ENCODE data around the gene EGLN3. TPM values are rescaled to one million over a fixed set of nuclear protein-coding genes. Genes with fewer than 3 reads are reported as not detected.
A peak's percentile ranks its signal among the peaks of the same experiment; 100 is the strongest.

The EGLN3 gene
- total and polyA plus RNA-seq, 2 of the 13 experiments (the other 11 are each of a cell fraction or from before 2014, with no cell fraction given) = 0.18 to 27.3 TPM

DNA sequence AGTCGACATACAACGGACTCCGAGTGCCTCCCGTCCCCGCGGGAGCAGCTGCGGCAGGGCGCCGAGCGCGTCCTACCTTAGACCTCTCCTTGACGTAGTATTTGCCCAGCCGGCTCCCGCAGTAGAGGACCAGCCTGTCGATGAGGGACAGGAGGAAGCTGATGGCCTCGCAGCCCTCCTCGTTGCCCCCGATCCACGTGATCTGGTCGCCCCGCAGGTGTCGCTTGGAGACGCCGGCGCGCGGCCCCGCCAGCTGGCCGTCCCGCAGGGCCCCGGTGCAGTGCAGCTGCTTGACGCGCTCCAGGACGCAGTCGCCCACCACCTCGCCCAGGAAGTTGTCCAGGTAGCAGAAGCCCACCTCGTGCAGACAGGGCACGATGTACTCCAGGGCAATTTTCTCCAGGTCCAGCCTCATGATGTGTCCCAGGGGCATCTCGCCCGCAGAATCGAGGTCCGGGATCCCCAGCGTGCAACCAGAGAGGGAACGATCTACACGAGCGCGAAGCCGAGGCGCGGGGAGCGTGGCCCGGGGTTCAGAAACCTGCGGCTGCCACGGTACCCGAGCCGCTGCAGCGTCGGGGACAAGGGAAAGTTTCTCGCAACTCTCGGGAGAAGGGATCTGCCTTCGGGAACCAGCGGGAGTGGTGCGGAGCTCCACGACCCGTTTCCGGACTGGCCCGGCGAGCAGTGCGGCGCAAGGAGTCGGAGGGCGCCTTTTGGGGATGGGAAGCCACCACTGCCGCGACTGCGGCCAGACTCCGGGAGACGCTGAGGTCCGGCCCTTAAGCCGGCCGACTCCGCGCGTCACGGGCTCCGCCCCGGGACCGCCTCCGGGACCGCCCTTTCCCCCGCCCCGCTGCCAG is at the start of gene EGLN3 (continued):
- TF ChIP-seq, protein P1, sequence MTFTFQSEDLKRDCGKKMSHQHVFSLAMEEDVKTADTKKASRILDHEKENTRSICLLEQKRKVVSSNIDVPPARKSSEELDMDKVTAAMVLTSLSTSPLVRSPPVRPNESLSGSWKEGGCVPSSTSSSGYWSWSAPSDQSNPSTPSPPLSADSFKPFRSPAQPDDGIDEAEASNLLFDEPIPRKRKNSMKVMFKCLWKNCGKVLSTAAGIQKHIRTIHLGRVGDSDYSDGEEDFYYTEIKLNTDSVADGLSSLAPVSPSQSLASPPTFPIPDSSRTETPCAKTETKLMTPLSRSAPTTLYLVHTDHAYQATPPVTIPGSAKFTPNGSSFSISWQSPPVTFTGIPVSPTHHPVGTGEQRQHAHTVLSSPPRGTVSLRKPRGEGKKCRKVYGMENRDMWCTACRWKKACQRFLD (CRISPR knock-in tag; IDR thresholded peaks at IDR 0.05; ENCODE audit: borderline replicate concordance) = no peak; the same call in 1 of the 2 replicates
- TF ChIP-seq, protein P2, sequence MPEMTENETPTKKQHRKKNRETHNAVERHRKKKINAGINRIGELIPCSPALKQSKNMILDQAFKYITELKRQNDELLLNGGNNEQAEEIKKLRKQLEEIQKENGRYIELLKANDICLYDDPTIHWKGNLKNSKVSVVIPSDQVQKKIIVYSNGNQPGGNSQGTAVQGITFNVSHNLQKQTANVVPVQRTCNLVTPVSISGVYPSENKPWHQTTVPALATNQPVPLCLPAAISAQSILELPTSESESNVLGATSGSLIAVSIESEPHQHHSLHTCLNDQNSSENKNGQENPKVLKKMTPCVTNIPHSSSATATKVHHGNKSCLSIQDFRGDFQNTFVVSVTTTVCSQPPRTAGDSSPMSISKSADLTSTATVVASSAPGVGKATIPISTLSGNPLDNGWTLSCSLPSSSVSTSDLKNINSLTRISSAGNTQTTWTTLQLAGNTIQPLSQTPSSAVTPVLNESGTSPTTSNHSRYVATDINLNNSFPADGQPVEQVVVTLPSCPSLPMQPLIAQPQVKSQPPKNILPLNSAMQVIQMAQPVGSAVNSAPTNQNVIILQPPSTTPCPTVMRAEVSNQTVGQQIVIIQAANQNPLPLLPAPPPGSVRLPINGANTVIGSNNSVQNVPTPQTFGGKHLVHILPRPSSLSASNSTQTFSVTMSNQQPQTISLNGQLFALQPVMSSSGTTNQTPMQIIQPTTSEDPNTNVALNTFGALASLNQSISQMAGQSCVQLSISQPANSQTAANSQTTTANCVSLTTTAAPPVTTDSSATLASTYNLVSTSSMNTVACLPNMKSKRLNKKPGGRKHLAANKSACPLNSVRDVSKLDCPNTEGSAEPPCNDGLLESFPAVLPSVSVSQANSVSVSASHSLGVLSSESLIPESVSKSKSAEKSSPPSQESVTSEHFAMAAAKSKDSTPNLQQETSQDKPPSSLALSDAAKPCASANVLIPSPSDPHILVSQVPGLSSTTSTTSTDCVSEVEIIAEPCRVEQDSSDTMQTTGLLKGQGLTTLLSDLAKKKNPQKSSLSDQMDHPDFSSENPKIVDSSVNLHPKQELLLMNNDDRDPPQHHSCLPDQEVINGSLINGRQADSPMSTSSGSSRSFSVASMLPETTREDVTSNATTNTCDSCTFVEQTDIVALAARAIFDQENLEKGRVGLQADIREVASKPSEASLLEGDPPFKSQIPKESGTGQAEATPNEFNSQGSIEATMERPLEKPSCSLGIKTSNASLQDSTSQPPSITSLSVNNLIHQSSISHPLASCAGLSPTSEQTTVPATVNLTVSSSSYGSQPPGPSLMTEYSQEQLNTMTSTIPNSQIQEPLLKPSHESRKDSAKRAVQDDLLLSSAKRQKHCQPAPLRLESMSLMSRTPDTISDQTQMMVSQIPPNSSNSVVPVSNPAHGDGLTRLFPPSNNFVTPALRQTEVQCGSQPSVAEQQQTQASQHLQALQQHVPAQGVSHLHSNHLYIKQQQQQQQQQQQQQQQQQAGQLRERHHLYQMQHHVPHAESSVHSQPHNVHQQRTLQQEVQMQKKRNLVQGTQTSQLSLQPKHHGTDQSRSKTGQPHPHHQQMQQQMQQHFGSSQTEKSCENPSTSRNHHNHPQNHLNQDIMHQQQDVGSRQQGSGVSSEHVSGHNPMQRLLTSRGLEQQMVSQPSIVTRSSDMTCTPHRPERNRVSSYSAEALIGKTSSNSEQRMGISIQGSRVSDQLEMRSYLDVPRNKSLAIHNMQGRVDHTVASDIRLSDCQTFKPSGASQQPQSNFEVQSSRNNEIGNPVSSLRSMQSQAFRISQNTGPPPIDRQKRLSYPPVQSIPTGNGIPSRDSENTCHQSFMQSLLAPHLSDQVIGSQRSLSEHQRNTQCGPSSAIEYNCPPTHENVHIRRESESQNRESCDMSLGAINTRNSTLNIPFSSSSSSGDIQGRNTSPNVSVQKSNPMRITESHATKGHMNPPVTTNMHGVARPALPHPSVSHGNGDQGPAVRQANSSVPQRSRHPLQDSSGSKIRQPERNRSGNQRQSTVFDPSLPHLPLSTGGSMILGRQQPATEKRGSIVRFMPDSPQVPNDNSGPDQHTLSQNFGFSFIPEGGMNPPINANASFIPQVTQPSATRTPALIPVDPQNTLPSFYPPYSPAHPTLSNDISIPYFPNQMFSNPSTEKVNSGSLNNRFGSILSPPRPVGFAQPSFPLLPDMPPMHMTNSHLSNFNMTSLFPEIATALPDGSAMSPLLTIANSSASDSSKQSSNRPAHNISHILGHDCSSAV (CRISPR knock-in tag; IDR thresholded peaks at IDR 0.05; ENCODE audit: borderline replicate concordance) = 0 out of 2 replicates have a peak, but pooled peaks have one; percentile 38
- TF ChIP-seq REXO4 (CRISPR knock-in tag; IDR thresholded peaks at IDR 0.05; ENCODE audit: borderline replicate concordance) = no peak
- TF ChIP-seq ZNF350 (CRISPR knock-in tag; IDR thresholded peaks at IDR 0.05; ENCODE audit: borderline replicate concordance, low read depth) = no peak; the same call in 1 of the 2 replicates
- TF ChIP-seq ATRX (CRISPR knock-in tag; IDR thresholded peaks at IDR 0.05; ENCODE audit: borderline replicate concordance) = no peak
- TF ChIP-seq, protein P3, sequence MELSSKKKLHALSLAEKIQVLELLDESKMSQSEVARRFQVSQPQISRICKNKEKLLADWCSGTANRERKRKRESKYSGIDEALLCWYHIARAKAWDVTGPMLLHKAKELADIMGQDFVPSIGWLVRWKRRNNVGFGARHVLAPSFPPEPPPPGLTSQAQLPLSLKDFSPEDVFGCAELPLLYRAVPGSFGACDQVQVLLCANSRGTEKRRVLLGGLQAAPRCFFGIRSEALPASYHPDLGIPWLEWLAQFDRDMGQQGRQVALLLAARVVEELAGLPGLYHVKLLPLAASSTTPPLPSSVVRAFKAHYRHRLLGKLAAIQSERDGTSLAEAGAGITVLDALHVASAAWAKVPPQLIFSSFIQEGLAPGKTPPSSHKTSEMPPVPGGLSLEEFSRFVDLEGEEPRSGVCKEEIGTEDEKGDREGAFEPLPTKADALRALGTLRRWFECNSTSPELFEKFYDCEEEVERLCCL (CRISPR knock-in tag; IDR thresholded peaks at IDR 0.05; ENCODE audit: borderline replicate concordance) = no peak
- no peak for TF ChIP-seq CBFB (CRISPR knock-in tag; IDR thresholded peaks at IDR 0.05)
- no peak; the same call in 1 of the 2 replicates for TF ChIP-seq ZNF775 (CRISPR knock-in tag; IDR thresholded peaks at IDR 0.05; ENCODE audit: borderline replicate concordance)
- 0 out of 2 replicates have a peak, but pooled peaks have one; percentile 11 for TF ChIP-seq CEBPG (CRISPR knock-in tag; IDR thresholded peaks at IDR 0.05)
- TF ChIP-seq ZMYM2 (CRISPR knock-in tag; IDR thresholded peaks at IDR 0.05) = 0 out of 2 replicates have a peak, but pooled peaks have one; percentile 12
- no peak for TF ChIP-seq BORCS8-MEF2B (CRISPR knock-in tag; IDR thresholded peaks at IDR 0.05)
- no peak for TF ChIP-seq ISX (CRISPR knock-in tag; conservative IDR thresholded peaks at IDR 0.05)
- TF ChIP-seq SAFB2 (CRISPR knock-in tag; IDR thresholded peaks at IDR 0.05; ENCODE audit: borderline replicate concordance, low read depth) = 0 out of 2 replicates have a peak, but pooled peaks have one; percentile 24
- TF ChIP-seq PRPF4 (IDR thresholded peaks at IDR 0.05; ENCODE audit: low read depth, low read length, poor library complexity, severe bottlenecking) = no peak
- TF ChIP-seq NR2C2 (CRISPR knock-in tag; IDR thresholded peaks at IDR 0.05; ENCODE audit: borderline replicate concordance) = no peak
- peak; percentile 49 for TF ChIP-seq TAF15 (IDR thresholded peaks at IDR 0.05; ENCODE audit: low read depth, low read length, poor library complexity, severe bottlenecking)
- TF ChIP-seq ZEB1 (IDR thresholded peaks at IDR 0.05; ENCODE audit: insufficient replicate concordance, low read depth) = no peak
